ENCODE results near the gene SLC2A9. TPM values are rescaled to one million over a fixed set of nuclear protein-coding genes. Genes with fewer than 3 reads are reported as not detected.

Gene SLC2A9
- total RNA-seq, 2 experiments from 2014 or later: not detected

- H3K4me3 ChIP-seq (ENCODE audit: low read depth, low read length, poor library complexity, severe bottlenecking): no peak overlapping the region
- H4K20me1 ChIP-seq (ENCODE audit: insufficient read depth, low read length): no peaks in the 10 kb centered on the region
- no peak overlapping the region for H2AFZ ChIP-seq (ENCODE audit: low read length)
- H3K9me2 ChIP-seq (ENCODE audit: insufficient read depth, low read length): no peaks in the 10 kb centered on the region
- H3K4me2 ChIP-seq (ENCODE audit: low read length): no peak overlapping the region
- DNase-seq (ENCODE audit: low spot score): no peak
- BruUV-seq (replicated peaks): no TSS peak
- intact Hi-C loops (cut with micrococcal nuclease; ENCODE audit: unreplicated experiment): no loop called here
- TF ChIP-seq EZH2phosphoT487 (IDR thresholded peaks at IDR 0.05; ENCODE audit: borderline replicate concordance, low read depth, low read length): no peak
- no peak for TF ChIP-seq CTCF (conservative IDR thresholded peaks at IDR 0.05; ENCODE audit: low read length)
- POLR2A ChIA-PET: interaction anchor here (0.7 kb wide), 2 partner anchors 327 to 421 kb away, joined by 3 to 7 read pairs; no protein-coding TSS in a partner anchor
- H3K79me2 ChIP-seq (ENCODE audit: insufficient read depth, low read depth, low read length): no peaks in the 10 kb centered on the region
- H3K36me3 ChIP-seq (ENCODE audit: insufficient read depth, low read length): no peaks in the 10 kb centered on the region
- CTCF ChIA-PET (ENCODE audit: unreplicated experiment): interaction anchor here (0.6 kb wide), 1 partner anchor 123 kb away, joined by 3 read pairs; no protein-coding TSS in a partner anchor
- H3K27ac ChIP-seq (ENCODE audit: low read depth, low read length, poor library complexity, severe bottlenecking): no peak overlapping the region
- H3K4me1 ChIP-seq (ENCODE audit: insufficient read depth, low read length, poor library complexity, severe bottlenecking): no peaks in the 10 kb centered on the region
- H3K9me3 ChIP-seq (ENCODE audit: low read length): no peaks in the 10 kb centered on the region
Observed at GRCh38 chr4:10007793-10008608, 13.3 kb downstream of the SLC2A9 start.

- BruUV-seq (replicated peaks): no TSS peak
- Histone ChIP-seq H3K9me3 (ENCODE audit: low read length) (no peaks in the 10 kb centered on the region), H3K79me2 (ENCODE audit: insufficient read depth, low read depth, low read length) (no peaks in the 10 kb centered on the region), H3K27ac (ENCODE audit: low read depth, low read length, poor library complexity, severe bottlenecking) (no peak overlapping the region), H4K20me1 (ENCODE audit: insufficient read depth, low read length) (no peaks in the 10 kb centered on the region), H3K4me1 (ENCODE audit: insufficient read depth, low read length, poor library complexity, severe bottlenecking) (no peaks in the 10 kb centered on the region), H3K4me3 (ENCODE audit: low read depth, low read length, poor library complexity, severe bottlenecking) (no peak overlapping the region), H3K4me2 (ENCODE audit: low read length) (no peak overlapping the region), H3K36me3 (ENCODE audit: insufficient read depth, low read length) (no peaks in the 10 kb centered on the region), H2AFZ (ENCODE audit: low read length) (no peak overlapping the region), H3K9me2 (ENCODE audit: insufficient read depth, low read length) (no peaks in the 10 kb centered on the region)
- TF ChIP-seq CTCF (conservative IDR thresholded peaks at IDR 0.05; ENCODE audit: low read length) (no peak), EZH2phosphoT487 (IDR thresholded peaks at IDR 0.05; ENCODE audit: borderline replicate concordance, low read depth, low read length) (no peak)
- ChIA-PET CTCF (ENCODE audit: unreplicated experiment) (no interaction called here), POLR2A (no interaction called here)
- no peak for DNase-seq (ENCODE audit: low spot score)
- intact Hi-C loops (cut with micrococcal nuclease; ENCODE audit: unreplicated experiment): no loop called here
Observed at GRCh38 chr4:10007436-10007740, 13.9 kb downstream of the SLC2A9 start.

Measured in OCI-LY7 (cell line).